HG02642 (cell line): ENCODE results near the gene ANO9.

Experiments used
- ATAC-seq: cut with Tn5 transposase; IDR thresholded peaks from one replicate; pipeline ENCODE4 v1.9.1; 2021; ENCODE audit warnings: mild to moderate bottlenecking; ENCODE audit not compliant: unreplicated experiment, poor library complexity

The ANO9 gene, protein sequence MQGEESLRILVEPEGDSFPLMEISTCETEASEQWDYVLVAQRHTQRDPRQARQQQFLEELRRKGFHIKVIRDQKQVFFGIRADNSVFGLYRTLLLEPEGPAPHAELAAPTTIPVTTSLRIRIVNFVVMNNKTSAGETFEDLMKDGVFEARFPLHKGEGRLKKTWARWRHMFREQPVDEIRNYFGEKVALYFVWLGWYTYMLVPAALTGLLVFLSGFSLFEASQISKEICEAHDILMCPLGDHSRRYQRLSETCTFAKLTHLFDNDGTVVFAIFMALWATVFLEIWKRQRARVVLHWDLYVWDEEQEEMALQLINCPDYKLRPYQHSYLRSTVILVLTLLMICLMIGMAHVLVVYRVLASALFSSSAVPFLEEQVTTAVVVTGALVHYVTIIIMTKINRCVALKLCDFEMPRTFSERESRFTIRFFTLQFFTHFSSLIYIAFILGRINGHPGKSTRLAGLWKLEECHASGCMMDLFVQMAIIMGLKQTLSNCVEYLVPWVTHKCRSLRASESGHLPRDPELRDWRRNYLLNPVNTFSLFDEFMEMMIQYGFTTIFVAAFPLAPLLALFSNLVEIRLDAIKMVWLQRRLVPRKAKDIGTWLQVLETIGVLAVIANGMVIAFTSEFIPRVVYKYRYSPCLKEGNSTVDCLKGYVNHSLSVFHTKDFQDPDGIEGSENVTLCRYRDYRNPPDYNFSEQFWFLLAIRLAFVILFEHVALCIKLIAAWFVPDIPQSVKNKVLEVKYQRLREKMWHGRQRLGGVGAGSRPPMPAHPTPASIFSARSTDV

DNA sequence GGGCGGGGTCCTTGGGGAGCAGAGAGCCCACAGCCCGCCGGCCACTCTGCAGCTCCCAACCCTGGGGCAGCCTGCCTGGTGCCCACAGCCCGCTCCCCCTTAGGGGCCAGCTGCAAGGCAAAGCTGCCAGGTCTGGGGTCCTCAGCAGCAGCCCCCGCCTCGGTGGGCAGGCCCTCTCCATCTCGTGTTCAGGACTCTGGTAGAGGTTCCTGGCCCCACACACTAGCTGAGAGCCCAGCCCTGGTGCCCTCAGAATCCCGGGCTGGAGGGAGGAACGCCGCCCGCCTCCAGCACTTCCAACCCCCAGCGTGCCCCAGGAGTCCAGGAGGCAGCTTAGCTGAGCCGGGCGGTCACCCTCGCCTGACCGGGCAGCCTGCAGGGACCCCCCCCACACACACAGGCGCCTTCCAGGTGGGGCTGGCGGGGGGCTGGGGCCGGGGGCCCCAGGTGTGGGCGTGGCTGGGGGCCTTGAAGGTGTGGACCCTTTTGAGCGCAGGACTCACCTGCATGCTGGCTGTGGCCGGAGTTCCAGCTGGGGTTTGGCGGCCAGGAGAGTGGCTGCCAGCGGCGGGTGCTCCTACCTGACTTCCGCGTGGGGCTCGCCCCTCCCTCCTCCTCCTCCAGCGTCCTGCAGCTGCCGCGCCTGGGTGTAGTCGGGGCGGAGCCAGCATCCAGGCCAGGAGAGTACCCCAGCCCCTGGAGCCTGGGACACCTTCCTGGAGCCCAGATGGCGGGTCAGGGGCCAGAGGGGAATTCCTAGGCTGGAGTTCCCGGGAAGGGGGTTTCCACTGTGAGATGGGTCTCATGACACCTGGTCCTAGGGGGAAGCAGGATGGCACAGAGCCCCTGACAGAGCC lies at the start of gene ANO9:
TSS of gene ANO9 (minus strand) at position 594 of the 857 bp plus-strand sequence. CDS start at position 509, 85 bp downstream.
- ATAC-seq = peak; percentile 62

DNA sequence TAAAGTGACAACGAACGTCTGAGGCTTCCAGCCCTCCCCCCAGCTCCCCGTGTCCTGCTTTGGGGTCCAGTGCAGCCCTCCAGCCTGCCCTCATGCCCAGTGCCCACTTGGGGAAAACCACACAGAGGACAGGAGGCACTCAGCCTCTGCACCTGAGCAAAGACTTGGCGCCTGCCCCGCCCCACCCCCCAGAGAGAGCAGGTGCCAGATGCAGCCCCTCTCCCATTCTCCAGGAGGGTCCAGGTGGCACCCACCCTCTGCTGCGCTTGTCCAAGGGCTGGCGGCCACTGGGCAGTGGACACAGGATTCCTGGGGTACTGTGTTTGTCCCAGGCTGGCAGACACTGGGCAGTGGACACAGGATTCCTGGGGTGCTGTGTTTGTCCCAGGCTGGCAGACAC lies 49.5 kb upstream of the ANO9 start:
- no peak for ATAC-seq

DNA sequence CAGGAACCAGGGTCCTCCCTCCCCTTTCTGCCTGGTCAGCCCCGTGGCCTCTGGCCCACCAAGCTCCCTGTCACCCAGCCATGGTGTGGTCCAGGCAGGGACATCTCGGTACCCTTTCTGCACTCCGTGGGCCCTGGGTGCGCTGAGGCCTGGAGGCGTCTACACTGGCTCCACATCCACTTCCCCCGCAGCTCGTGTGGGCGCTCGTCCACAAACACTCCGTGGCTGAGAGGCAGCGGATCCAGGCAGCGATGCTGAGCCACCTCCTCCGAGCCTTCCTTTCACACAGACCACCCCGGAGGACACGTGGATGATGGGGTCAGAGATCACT lies 49.1 kb upstream of the ANO9 start:
- no peak for ATAC-seq

DNA sequence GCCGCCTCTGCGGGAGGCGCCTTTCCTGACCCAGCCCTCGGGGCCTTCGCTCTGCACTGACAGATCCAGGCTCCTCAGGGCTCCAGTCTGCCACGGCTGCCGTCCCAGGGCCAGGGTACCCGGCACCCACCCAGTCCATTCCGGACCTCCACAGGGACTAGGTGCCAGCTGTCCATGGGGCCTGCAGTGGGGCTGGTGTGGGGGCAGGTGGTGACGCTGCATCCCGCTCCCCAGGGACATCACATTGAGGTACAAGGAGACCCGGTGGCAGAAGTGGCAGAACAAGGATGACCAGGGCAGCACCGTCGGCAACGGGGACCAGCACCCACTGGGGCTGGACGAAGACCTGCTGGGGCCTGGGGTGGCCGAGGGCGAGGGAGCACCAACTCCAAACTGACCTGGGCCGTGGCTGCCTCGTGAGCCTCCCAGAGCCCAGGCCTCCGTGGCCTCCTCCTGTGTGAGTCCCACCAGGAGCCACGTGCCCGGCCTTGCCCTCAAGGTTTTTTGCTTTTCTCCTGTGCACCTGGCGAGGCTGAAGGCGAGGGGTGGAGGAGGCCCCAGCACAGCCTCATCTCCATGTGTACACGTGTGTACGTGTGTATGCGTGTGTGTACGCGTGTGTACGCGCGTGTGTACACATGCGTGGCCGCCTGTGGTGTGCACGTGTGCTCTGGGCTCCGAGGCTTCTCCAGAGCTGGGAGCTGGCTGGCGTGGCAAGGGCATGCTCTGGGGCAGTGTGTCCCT lies 48.5 kb upstream of the ANO9 start:
- no peak for ATAC-seq

DNA sequence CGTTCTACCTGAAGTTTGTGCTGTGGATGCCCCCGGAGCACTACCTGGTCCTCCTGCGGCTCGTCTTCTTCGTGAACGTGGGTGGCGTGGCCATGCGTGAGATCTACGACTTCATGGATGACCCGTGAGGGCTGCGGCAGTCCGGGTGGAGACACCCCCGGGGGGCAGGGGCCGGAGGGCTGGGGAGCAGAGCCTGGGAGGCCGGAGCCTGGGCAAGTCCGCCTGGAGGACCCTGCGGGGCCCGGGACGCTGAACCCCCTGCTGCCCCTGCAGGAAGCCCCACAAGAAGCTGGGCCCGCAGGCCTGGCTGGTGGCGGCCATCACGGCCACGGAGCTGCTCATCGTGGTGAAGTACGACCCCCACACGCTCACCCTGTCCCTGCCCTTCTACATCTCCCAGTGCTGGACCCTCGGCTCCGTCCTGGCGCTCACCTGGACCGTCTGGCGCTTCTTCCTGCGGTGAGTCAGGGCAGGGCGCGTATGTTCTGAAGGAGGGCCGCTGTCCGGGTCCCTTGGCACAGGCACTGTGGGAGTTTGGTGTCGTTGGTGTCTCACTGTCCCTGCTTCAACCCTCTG lies 47.9 kb upstream of the ANO9 start:
- no peak for ATAC-seq

DNA sequence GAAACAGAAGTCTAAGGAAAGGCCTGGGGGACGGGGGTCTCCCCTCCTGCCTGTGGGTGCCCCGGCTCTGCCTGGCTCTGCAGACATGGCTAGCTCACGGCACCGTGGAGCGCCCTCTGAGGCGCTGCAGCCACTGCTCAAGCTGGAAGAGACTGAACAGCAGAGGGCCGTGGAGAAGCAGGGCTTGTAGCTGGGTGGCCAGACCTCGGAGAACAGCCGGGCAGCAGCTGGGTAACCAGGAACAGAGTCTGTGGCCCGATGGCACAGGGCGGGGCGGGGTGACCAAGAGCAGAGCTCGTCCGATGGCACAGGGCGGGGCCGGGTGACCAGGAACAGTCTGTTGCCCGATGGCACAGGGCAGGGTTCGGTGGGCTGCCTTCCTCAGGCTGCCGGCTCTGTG lies 47.2 kb upstream of the ANO9 start:
- ATAC-seq = no peak

DNA sequence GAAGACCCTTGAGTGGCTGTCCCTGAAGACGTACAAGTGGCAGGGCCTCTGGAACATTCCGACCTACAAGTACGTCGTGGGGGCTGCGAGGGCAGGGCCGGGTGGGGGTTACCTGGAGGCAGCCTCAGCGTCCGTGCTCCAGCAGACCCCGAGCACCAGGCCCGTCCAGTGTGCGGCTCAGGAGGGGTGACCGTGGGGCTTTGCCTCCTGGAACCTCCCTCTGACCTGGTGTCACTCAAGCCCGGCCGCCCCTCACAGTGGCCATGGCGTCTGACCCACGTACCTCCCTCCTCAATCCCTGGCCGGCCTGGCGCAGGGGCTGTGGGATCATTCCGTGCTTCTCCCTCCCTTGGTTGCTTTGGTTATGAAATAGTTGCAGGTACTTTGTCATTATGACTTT lies 46.8 kb upstream of the ANO9 start:
- no peak for ATAC-seq

DNA sequence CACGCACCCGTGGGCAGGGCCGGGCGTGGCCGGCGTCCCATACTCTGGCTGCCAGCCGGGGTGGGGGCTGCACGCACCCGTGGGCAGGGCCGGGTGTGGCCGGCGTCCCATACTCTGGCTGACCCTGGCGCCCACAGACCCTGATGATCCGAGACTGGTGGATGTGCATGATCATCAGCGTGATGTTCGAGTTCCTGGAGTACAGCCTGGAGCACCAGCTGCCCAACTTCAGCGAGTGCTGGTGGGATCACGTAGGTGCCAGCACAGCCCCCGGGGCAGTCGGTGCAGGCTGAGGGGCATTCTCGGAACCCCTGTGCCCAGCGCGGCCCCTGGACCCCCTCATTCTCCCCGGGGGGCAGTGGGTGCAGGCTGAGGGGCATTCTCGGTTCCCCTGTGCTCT lies 46.3 kb upstream of the ANO9 start:
- no peak for ATAC-seq

DNA sequence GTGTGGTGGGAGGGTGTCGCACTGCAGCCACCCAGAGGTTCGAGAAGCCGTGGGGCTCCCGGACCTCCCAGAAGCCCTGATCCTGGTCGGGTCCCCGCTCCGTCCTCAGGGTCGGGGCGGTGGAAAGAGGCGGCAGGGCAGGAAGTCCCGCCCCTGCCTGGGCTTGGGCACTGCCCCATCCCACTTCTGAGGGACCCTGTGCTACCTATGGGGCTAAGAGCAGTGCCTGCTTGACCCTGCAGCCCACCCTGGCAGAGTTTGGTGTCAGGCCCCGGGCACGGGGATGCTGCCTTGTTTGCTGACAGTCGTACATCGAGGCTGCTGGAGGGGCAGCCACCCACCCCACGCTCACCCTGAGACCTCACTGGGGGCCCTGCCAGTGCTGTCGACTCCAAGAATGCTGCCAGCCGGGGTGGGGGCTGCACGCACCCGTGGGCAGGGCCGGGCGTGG lies 45.8 kb upstream of the ANO9 start:
- no peak for ATAC-seq

DNA sequence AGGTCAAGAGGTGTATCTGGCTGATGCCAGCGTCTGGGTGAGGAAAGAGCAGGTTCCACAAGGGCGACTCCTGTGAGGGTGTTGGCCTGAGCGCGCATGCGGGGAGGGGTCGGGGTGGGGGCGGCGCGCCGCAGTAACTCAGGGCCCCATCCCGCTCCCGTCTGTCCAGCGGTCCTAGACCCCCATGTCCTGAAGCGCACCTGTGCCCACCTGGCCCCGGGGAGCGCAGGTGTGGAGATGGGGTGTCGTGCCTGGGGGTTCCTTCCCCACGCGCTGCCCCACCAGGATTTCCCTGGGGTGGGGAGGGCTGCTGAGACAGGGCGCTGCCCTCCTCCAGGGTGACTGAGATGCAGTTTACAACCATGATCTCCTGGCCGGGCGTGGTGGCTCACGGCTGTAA lies 44.4 kb upstream of the ANO9 start:
- ATAC-seq = no peak

DNA sequence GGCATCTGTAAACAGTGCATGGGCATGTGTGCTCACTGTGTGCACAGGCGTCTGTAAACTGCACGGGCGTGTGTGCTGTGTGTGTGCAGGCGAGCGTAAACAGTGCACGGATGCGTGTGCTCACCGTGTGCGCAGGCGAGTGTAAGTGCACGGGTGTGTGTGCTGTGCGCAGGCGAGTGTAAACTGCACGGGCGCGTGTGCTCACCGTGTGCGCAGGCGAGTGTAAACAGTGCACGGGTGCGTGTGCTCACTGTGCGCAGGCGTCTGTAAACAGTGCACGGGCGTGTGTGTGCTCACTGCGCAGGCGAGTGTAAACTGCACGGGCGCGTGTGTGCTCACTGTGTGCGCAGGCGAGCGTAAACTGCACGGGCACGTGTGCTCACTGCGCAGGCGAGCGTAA lies 42.8 kb upstream of the ANO9 start:
- no peak for ATAC-seq

DNA sequence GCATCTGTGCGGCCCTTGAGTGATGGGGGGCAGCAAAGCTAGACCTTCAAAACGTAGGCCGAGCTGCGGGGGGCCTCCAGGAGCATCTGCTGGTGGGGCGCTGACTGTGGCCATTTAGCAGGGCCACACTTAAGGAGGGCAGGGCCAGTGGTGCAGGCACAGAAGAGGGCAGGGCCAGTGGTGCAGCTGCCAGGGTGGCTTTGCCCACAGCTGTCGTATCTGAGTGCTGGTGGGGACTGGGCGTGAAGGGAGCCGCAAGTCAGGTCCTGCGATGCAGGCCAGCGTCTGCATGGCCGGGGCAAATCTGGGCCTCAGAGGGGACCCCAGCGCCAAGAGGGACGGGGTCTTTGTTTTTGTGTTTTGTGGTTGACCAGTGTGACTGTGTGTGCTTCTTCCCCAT lies 37.5 kb upstream of the ANO9 start:
- ATAC-seq = no peak

DNA sequence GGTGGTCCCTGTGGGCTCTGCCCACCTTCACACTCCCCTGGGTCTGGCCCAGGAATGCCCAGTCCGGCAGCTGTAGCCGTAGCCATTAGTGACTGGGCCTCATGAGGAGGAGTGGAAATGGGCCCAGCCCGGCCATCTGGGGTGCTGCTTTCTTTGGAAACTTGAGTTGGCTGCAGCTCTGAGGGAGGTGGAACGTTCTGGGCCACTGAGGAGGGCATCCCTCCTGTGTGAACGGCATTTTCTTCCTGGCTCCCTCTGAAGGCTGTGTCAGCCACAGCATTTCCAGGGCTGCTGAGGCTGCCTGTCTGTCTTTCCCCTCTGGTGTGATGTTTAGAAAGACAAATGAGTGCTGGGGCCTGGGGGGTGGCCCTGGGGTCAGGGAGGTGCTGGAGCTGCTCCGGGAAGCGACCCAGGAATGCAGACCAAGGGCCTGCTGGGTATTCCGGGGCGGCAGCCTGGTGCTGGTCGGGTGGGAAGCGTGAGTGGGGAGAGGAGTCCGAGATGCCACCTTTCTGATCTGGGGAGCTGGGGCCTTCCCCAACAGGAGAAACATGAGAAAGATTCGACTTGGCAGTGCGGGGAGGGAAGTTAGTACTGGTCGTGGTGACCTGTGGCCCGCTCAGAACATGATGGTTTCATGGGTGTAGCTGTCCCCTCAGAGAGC lies 35.4 kb upstream of the ANO9 start:
- ATAC-seq = no peak

DNA sequence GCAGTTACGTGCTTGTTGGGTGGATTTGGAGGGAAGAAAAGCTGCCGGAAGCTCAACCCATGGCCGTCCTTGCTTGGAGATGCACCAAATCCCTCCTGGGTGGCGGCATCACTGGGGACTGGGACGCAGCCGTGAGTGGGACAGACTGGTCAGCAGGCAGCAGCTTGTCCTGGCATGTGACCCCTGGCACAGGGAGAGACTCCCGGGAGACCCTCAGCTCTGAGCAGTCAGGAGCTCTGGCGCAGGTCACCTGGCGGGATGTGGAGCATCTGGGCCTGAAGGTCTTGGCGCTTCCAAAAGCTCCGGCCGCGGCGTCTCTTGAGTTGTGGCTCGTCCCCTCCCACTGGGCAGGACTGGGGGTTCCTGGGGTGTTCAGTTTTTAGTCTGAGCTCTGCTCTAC lies 34.6 kb upstream of the ANO9 start:
- ATAC-seq = no peak

DNA sequence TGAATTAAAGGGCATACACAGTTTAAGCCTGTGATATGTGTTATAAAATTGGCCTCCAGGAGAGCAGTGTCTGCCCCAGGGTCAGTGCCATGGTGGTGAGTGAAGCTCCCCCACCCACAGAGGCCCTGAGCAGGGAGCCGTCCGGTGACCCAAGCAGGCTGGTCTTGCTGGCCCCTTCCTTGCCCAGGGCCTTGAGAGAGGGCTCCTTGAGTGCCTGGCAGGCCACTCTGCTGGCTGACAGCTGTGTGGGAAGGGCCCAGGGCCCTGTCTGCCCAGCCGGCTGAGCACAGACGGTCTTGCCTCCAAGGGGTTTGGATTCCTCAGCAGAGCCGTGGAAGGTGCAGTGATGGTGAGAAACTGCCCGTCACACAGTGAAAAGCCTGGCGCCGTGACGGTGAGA lies 34.1 kb upstream of the ANO9 start:
- no peak for ATAC-seq

DNA sequence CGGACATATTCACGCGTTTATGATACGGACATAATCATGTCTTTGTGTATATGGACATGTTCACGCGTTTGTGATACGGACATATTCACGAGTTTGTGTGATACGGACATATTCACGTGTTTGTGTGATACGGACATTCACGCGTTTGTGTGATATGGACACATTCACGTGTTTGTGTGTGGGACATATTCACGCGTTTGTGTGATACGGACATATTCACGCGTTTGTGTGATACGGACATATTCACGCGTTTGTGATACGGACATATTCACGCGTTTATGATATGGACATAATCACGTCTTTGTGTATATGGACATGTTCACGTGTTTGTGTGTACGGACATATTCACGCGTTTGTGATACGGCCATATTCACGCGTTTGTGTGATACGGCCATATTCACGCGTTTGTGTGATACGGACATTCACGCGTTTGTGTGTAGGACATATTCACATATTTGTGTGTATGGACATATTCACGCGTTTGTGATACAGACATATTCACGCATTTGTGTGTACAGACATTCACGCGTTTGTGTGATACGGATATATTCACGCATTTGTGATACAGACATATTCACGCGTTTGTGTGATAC lies 33.2 kb upstream of the ANO9 start:
- no peak for ATAC-seq

DNA sequence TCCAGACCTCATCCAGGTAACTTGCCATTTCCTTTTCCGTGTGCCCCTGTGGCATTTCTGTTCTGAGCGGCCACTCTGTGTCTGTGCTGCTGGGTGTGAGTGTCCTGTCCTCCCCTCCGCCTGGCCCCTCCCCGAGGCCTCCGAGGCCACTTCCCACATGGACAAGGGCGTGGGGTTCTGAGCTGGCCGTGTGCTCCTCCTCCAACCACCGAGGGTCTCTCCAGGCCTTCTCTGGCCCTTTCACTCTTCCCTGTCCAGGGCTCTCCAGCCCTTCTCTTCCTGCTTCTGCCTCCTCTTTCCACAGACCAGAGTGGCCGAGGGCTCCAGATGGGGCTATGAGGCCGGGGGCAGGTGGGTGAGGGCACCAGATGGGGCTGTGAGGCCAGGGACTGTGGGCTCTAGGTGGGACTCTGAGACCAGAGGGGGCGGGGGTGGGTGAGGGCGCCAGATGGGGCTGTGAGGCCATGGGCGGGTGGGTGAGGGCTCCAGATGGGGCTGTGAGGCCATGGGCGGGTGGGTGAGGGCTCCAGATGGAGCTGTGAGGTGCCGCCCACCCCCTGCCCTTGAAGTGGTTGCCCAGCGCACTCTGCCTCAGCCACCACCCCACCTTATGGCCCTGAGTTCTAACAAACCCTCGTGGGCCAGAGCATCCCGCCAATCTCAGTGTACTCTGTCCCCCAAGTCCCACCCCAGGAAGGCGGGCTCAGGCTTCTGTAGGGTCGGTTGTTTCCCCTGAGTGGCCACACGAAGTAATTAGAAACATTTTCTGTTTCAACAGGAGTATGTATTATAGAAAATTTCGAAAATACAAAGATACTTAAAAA lies 32.4 kb upstream of the ANO9 start:
- ATAC-seq = no peak

DNA sequence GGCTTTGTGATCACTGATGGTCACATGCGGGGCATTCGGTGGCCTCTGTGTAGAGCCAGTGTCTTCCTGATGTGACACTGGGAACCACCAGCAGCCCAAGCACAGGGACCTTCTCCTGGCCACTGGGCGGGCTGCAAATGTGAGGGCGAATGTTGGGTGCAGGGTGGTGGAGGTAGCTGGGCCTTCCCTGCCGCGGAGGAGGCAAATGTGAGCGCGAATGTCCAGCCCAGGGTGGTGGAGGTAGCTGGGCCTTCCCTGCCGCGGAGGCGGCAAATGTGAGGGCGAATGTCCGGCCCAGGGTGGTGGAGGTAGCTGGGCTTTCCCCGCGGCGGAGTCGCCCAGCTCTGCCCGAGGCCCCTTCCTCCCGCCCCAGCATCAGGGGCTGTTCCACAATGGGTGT lies 31.6 kb upstream of the ANO9 start:
- ATAC-seq = no peak
